Nephron (organoid): Measurements from ENCODE around the gene SMARCAL1.

Experiments used
- H3K27ac Mint-ChIP-seq, 3 experiments: 2 replicates each; pipeline ENCODE4 v1.8.0; 2020; ENCODE audit warnings: mixed read lengths in 3 of 3, mild to moderate bottlenecking in 2 of 3, moderate library complexity in 1 of 3
- H3K27me3 Mint-ChIP-seq: 2 replicates; pipeline ENCODE4 v1.8.0; 2021; ENCODE audit warnings: low read depth, mild to moderate bottlenecking, moderate library complexity, mixed read lengths
- H3K36me3 Mint-ChIP-seq: 2 replicates; pipeline ENCODE4 v1.8.0; 2020; ENCODE audit warnings: low read depth, mixed read lengths
- H3K4me1 Mint-ChIP-seq: 2 replicates; pipeline ENCODE4 v1.8.0; 2020; ENCODE audit warnings: mixed read lengths
- H3K4me3 Mint-ChIP-seq, 3 experiments: 2 replicates each; pipeline ENCODE4 v1.8.0; 2020; ENCODE audit warnings: mild to moderate bottlenecking in 3 of 3, mixed read lengths in 3 of 3, moderate library complexity in 2 of 3
- H3K9me3 Mint-ChIP-seq: 2 replicates; pipeline ENCODE4 v1.8.0; 2020; ENCODE audit warnings: mixed read lengths
- TF ChIP-seq, protein P1 (sequence below), 3 experiments: fragments of 200-600 bp; sonication (generic); IDR thresholded peaks; one replicate each; pipeline ENCODE4 v1.5.0; 2021; ENCODE audit warnings: antibody characterized with exemption in 3 of 3; ENCODE audit not compliant: unreplicated experiment in 3 of 3

Gene SMARCAL1

GRCh38 chr2:216464104-216464720, 51.9 kb downstream of the SMARCAL1 start:
- H3K9me3 Mint-ChIP-seq: no peaks in the 10 kb centered on the region
- no peak overlapping the region for H3K4me3 Mint-ChIP-seq
- no peaks in the 10 kb centered on the region for H3K27me3 Mint-ChIP-seq
- TF ChIP-seq, protein P1, sequence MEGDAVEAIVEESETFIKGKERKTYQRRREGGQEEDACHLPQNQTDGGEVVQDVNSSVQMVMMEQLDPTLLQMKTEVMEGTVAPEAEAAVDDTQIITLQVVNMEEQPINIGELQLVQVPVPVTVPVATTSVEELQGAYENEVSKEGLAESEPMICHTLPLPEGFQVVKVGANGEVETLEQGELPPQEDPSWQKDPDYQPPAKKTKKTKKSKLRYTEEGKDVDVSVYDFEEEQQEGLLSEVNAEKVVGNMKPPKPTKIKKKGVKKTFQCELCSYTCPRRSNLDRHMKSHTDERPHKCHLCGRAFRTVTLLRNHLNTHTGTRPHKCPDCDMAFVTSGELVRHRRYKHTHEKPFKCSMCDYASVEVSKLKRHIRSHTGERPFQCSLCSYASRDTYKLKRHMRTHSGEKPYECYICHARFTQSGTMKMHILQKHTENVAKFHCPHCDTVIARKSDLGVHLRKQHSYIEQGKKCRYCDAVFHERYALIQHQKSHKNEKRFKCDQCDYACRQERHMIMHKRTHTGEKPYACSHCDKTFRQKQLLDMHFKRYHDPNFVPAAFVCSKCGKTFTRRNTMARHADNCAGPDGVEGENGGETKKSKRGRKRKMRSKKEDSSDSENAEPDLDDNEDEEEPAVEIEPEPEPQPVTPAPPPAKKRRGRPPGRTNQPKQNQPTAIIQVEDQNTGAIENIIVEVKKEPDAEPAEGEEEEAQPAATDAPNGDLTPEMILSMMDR (IDR thresholded peaks at IDR 0.05; ENCODE audit: unreplicated experiment in 3 of 3): no peak
- H3K27ac Mint-ChIP-seq: no peak overlapping the region
- peaks cover 63% of the 10 kb centered on the region for H3K36me3 Mint-ChIP-seq
- H3K4me1 Mint-ChIP-seq: peaks cover 11% of the 10 kb centered on the region

GRCh38 chr2:216465579-216466195, 53.4 kb downstream of the SMARCAL1 start:
- H3K4me1 Mint-ChIP-seq: peaks cover 11% of the 10 kb centered on the region
- H3K27ac Mint-ChIP-seq: no peak overlapping the region
- H3K27me3 Mint-ChIP-seq: no peaks in the 10 kb centered on the region
- no peak overlapping the region for H3K4me3 Mint-ChIP-seq
- no peaks in the 10 kb centered on the region for H3K9me3 Mint-ChIP-seq
- TF ChIP-seq, protein P1 (IDR thresholded peaks at IDR 0.05; ENCODE audit: unreplicated experiment in 3 of 3): no peak
- H3K36me3 Mint-ChIP-seq: peaks cover 68% of the 10 kb centered on the region

DNA sequence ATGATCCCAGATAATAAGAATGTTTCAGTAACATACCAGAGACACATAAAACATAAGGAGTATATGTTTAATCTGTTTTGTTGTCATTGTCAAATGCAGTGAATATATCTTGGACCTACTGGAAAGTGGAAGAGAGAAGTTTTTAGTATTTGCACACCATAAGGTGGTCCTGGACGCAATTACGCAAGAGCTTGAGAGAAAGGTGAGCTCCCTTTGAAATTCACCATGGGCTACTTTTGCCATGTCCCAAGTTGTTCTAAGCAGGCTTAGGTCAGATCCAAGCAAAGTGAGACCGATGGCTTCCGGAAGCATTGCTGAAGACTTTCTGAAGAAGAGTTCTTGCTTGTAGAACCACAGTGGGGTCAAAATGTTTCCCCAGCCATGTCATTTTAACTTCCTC, 55.6 kb downstream of the SMARCAL1 start:
- TF ChIP-seq, protein P1 (IDR thresholded peaks at IDR 0.05; ENCODE audit: unreplicated experiment in 3 of 3): no peak
- H3K27ac Mint-ChIP-seq: peak overlapping the region; percentile 9 to 78 (median 15)
- no peaks in the 10 kb centered on the region for H3K9me3 Mint-ChIP-seq
- H3K4me3 Mint-ChIP-seq: no peak overlapping the region
- no peaks in the 10 kb centered on the region for H3K27me3 Mint-ChIP-seq
- H3K36me3 Mint-ChIP-seq: peaks cover 59% of the 10 kb centered on the region
- H3K4me1 Mint-ChIP-seq: peaks cover 11% of the 10 kb centered on the region

DNA sequence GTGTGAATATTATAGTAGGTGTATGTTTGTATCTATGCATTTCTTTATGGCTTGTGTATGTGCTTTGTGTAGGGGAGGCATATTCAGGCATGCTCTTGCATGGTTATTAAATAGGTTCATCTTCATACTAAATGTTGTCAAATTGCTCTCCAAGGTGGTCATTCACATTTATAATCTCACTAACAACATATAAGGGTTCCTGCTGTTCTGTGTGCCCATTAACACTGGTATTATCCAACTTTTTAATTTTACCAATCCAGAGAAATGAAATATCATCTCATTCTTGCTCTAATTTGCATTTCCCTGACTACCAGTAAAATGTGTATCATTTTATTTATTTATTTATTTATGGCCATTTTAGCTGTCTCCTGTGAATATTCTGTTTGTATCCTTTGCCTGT, 57.4 kb downstream of the SMARCAL1 start:
- peaks cover 11% of the 10 kb centered on the region for H3K4me1 Mint-ChIP-seq
- H3K36me3 Mint-ChIP-seq: peaks cover 46% of the 10 kb centered on the region
- H3K27me3 Mint-ChIP-seq: no peaks in the 10 kb centered on the region
- no peak overlapping the region for H3K27ac Mint-ChIP-seq
- H3K4me3 Mint-ChIP-seq: no peak overlapping the region
- TF ChIP-seq, protein P1 (IDR thresholded peaks at IDR 0.05; ENCODE audit: unreplicated experiment in 3 of 3): no peak
- no peaks in the 10 kb centered on the region for H3K9me3 Mint-ChIP-seq

DNA sequence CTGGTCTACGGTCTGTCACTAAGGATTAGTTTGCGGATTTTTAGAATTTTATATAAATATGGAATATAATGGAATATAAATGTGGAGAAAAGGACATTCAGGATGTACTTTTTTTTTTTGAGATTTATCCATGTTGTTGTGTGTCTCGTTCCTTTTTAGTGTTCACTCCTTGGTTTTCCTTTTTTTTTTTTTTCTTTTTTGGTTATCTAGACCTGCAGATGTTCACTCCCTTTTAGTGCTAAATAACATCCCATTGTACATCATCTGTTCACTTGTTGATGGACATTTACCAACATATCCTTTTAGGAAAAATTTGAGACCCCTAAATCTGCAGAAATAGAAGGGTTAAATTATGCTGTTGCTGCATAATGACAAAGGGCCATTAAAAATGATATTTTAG, 60.9 kb downstream of the SMARCAL1 start:
- Mint-ChIP-seq H3K36me3 (peaks cover 46% of the 10 kb centered on the region), H3K9me3 (no peaks in the 10 kb centered on the region), H3K4me1 (peaks cover 3% of the 10 kb centered on the region), H3K27me3 (no peaks in the 10 kb centered on the region), H3K27ac (no peak overlapping the region), H3K4me3 (no peak overlapping the region)
- TF ChIP-seq, protein P1 (IDR thresholded peaks at IDR 0.05; ENCODE audit: unreplicated experiment in 3 of 3): no peak
